Uterus (tissue), 2 donors: ENCODE data around the gene ASTN2.

Experiments used
- POLR2A ChIP-seq, 2 donors: fragments of 450-650 bp; IDR thresholded peaks; one replicate each; pipeline ENCODE4 v1.6.1; 2016; ENCODE audit warnings: antibody characterized with exemption in 2 of 2, mild to moderate bottlenecking in 1 of 2, moderate library complexity in 1 of 2
- TF ChIP-seq, protein P1 (sequence below), 4 experiments: fragments of 200-600 bp in 2 of 4; fragments of 450-650 bp in 2 of 4; sonication (generic) in 2 of 4; IDR thresholded peaks; one replicate each; pipeline ENCODE4 v1.5.1; 2016 to 2019; ENCODE audit warnings: antibody characterized with exemption in 4 of 4, mild to moderate bottlenecking in 2 of 4, moderate library complexity in 1 of 4

DNA sequence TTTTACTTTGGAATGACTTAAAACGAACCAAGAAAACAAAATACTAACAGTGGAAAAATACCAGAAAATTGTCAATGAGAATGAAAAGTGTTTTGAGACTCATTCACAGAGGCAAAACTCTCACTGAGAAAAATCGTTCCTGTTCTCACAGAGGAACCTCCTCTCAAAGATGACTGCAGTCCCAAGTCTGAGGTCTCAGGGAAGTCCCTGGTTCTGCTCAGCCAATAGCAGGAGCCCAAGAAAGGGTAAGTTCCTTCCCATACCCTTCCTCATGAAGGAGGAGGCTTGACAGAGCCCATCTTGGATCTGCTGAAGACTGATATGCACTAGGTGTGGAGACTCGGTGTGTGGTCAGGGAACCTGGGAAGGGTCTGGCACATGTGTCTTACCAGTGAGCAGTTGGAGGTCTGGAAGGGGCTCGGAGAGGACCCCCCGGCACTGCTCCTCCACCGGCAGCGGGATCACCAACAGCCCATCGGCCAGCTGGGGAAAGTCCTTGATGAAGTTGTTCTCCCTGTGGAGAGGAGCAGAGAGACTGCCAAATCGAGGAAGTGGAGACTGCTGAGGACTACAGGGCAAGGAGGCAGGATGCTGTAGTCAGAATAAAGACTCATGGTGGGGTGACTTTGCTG, 681.7 kb downstream of the ASTN2 start:
- TF ChIP-seq, protein P1, sequence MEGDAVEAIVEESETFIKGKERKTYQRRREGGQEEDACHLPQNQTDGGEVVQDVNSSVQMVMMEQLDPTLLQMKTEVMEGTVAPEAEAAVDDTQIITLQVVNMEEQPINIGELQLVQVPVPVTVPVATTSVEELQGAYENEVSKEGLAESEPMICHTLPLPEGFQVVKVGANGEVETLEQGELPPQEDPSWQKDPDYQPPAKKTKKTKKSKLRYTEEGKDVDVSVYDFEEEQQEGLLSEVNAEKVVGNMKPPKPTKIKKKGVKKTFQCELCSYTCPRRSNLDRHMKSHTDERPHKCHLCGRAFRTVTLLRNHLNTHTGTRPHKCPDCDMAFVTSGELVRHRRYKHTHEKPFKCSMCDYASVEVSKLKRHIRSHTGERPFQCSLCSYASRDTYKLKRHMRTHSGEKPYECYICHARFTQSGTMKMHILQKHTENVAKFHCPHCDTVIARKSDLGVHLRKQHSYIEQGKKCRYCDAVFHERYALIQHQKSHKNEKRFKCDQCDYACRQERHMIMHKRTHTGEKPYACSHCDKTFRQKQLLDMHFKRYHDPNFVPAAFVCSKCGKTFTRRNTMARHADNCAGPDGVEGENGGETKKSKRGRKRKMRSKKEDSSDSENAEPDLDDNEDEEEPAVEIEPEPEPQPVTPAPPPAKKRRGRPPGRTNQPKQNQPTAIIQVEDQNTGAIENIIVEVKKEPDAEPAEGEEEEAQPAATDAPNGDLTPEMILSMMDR (IDR thresholded peaks at IDR 0.05) = no peak
- TF ChIP-seq POLR2A (IDR thresholded peaks at IDR 0.05) = no peak
